ENCODE measurements around the gene ZNF462. TPM values are rescaled to one million over a fixed set of nuclear protein-coding genes. Genes with fewer than 3 reads are reported as not detected.

The ZNF462 gene
- total RNA-seq, 1 donor from 2014 or later = 25.8 TPM

GRCh38 chr9:107049046-107049802 is 186.3 kb downstream of the ZNF462 start:
- Mint-ChIP-seq H3K4me1 (ENCODE audit: low read depth) (peaks cover 32% of the 10 kb centered on the region), H3K27me3 (ENCODE audit: low read depth) (no peaks in the 10 kb centered on the region), H3K27ac (ENCODE audit: unreplicated experiment) (peak overlapping the region; percentile 84), H3K4me3 (ENCODE audit: unreplicated experiment) (no peak overlapping the region), H3K9me3 (ENCODE audit: low read depth) (no peaks in the 10 kb centered on the region), H3K36me3 (ENCODE audit: low read depth) (no peaks in the 10 kb centered on the region)
- no peak for DNase-seq (ENCODE audit: low spot score)
- no peak for TF ChIP-seq CTCF (IDR thresholded peaks at IDR 0.05)

- H3K27ac Mint-ChIP-seq (ENCODE audit: unreplicated experiment) = no peak overlapping the region
- no peak for TF ChIP-seq CTCF (IDR thresholded peaks at IDR 0.05)
Observed at GRCh38 chr9:107049803-107050184, 186.8 kb downstream of the ZNF462 start.

GRCh38 chr9:107051392-107051791 is 188.4 kb downstream of the ZNF462 start:
- Mint-ChIP-seq H3K4me3 (ENCODE audit: unreplicated experiment) (no peak overlapping the region), H3K27me3 (ENCODE audit: low read depth) (no peaks in the 10 kb centered on the region)

More at GRCh38 chr9:107049803-107050184, 186.8 kb downstream of the ZNF462 start:
- no peaks in the 10 kb centered on the region for H3K9me3 Mint-ChIP-seq (ENCODE audit: low read depth)
- no peaks in the 10 kb centered on the region for H3K36me3 Mint-ChIP-seq (ENCODE audit: low read depth)
- H3K27me3 Mint-ChIP-seq (ENCODE audit: low read depth) = no peaks in the 10 kb centered on the region
- H3K4me3 Mint-ChIP-seq (ENCODE audit: unreplicated experiment) = no peak overlapping the region
- peaks cover 32% of the 10 kb centered on the region for H3K4me1 Mint-ChIP-seq (ENCODE audit: low read depth)
- DNase-seq (ENCODE audit: low spot score) = no peak

GRCh38 chr9:107054146-107054545 is 191.2 kb downstream of the ZNF462 start:
- Mint-ChIP-seq H3K27ac (ENCODE audit: unreplicated experiment) (no peak overlapping the region), H3K4me1 (ENCODE audit: low read depth) (peaks cover 21% of the 10 kb centered on the region), H3K27me3 (ENCODE audit: low read depth) (no peaks in the 10 kb centered on the region), H3K36me3 (ENCODE audit: low read depth) (no peaks in the 10 kb centered on the region), H3K9me3 (ENCODE audit: low read depth) (no peaks in the 10 kb centered on the region), H3K4me3 (ENCODE audit: unreplicated experiment) (no peak overlapping the region)
- no peak for DNase-seq (ENCODE audit: low spot score)
- no peak for TF ChIP-seq CTCF (IDR thresholded peaks at IDR 0.05)

More at GRCh38 chr9:107051392-107051791, 188.4 kb downstream of the ZNF462 start:
- Mint-ChIP-seq H3K9me3 (ENCODE audit: low read depth) (no peaks in the 10 kb centered on the region), H3K4me1 (ENCODE audit: low read depth) (peaks cover 32% of the 10 kb centered on the region), H3K27ac (ENCODE audit: unreplicated experiment) (no peak overlapping the region), H3K36me3 (ENCODE audit: low read depth) (no peaks in the 10 kb centered on the region)
- no peak for DNase-seq (ENCODE audit: low spot score)
- TF ChIP-seq CTCF (IDR thresholded peaks at IDR 0.05) = no peak

GRCh38 chr9:107059220-107059619 is 196.3 kb downstream of the ZNF462 start:
- no peak for TF ChIP-seq CTCF (IDR thresholded peaks at IDR 0.05)
- Mint-ChIP-seq H3K36me3 (ENCODE audit: low read depth) (no peaks in the 10 kb centered on the region), H3K27me3 (ENCODE audit: low read depth) (no peaks in the 10 kb centered on the region), H3K4me3 (ENCODE audit: unreplicated experiment) (no peak overlapping the region), H3K27ac (ENCODE audit: unreplicated experiment) (no peak overlapping the region), H3K9me3 (ENCODE audit: low read depth) (peaks cover 5% of the 10 kb centered on the region), H3K4me1 (ENCODE audit: low read depth) (no peaks in the 10 kb centered on the region)
- no peak for DNase-seq (ENCODE audit: low spot score)

Measured in chondrocyte (in vitro differentiated cells).